Breast epithelium (tissue), 3 donors: ENCODE results near the gene TMEM176B.

Experiments used
- CTCF ChIP-seq, 3 donors: fragments of 450-650 bp; IDR thresholded peaks; one replicate each; pipeline ENCODE4 v1.5.1; 2016 to 2017; ENCODE audit warnings: antibody characterized with exemption in 3 of 3, mild to moderate bottlenecking in 3 of 3, moderate library complexity in 3 of 3
- POLR2A ChIP-seq: fragments of 450-650 bp; IDR thresholded peaks from one replicate; pipeline ENCODE4 v1.6.1; 2016; ENCODE audit warnings: antibody characterized with exemption, mild to moderate bottlenecking, moderate library complexity

GRCh38 chr7:150828384-150828783 lies 28.2 kb upstream of the TMEM176B start:
- no peak for TF ChIP-seq CTCF (IDR thresholded peaks at IDR 0.05)
- no peak for TF ChIP-seq POLR2A
